Activated B cell treated with CpG ODN at 0.5 μM for 24 hours (primary cell): Measurements from ENCODE around the gene RAP1GDS1. TPM values are rescaled to one million over a fixed set of nuclear protein-coding genes. Genes with fewer than 3 reads are reported as not detected.

Experiments
- ATAC-seq: fragments of 200-7000 bp; cut with Tn5 transposase; one replicate; pipeline ENCODE4 v1.10.0; 2021; ENCODE audit warnings: low read depth, mild to moderate bottlenecking, moderate library complexity
- CTCF ChIA-PET: fragments of 350-600 bp; sonication (Branson Sonifier 250); formaldehyde crosslinking; loops from one replicate; lab custom pipeline; 2021; ENCODE audit warnings: antibody characterized with exemption; lab: Charles Lee
- POLR2A ChIA-PET: fragments of 350-600 bp; sonication (Branson Sonifier 250); formaldehyde crosslinking; loops from one replicate; lab custom pipeline; 2021; ENCODE audit warnings: antibody characterized with exemption; lab: Charles Lee
- DNase-seq: peaks from one replicate; pipeline ENCODE4 v3.0.0; 2022
- H3K27ac Mint-ChIP-seq: one replicate; pipeline ENCODE4 v1.8.0; 2020; ENCODE audit warnings: mixed read lengths
- H3K27me3 Mint-ChIP-seq: one replicate; pipeline ENCODE4 v1.8.0; 2021; ENCODE audit warnings: mixed read lengths
- H3K36me3 Mint-ChIP-seq: one replicate; pipeline ENCODE4 v1.8.0; 2021; ENCODE audit warnings: low read depth, mixed read lengths
- H3K4me1 Mint-ChIP-seq: one replicate; pipeline ENCODE4 v1.8.0; 2021; ENCODE audit warnings: mixed read lengths
- H3K4me3 Mint-ChIP-seq: one replicate; pipeline ENCODE4 v1.8.0; 2020; ENCODE audit warnings: mild to moderate bottlenecking, mixed read lengths
- H3K9me3 Mint-ChIP-seq: one replicate; pipeline ENCODE4 v1.8.0; 2020; ENCODE audit warnings: mixed read lengths
- CTCF ChIP-seq: fragments of 200-600 bp; IDR thresholded peaks from one replicate; pipeline ENCODE4 v1.8.0; 2022; ENCODE audit warnings: antibody characterized with exemption, mild to moderate bottlenecking
- intact Hi-C: fragments of 100-400 bp; cut with micrococcal nuclease; formaldehyde crosslinking; loops from one replicate; pipeline ENCODE4 v1.15.1; 2024
- total RNA-seq: library from RNA; stranded (reverse); gene quantifications from 2 replicates; pipeline ENCODE4 v1.2.3, GENCODE V29; 2022

Gene RAP1GDS1
- 51.6 and 54.6 TPM in 2 replicates for total RNA-seq

- POLR2A ChIA-PET, result interaction anchor here (0.6 to 3.2 kb wide), 31 partner anchors 10 to 1688 kb away, joined by 3 to 61 read pairs (median 5); partner anchors contain the start of genes ADH5, DAPP1, EIF4E and METAP1
- H3K27ac Mint-ChIP-seq, result peak within 1 kb of the TSS; percentile 94
- CTCF ChIA-PET, result interaction anchor here (1.0 to 1.5 kb wide), 5 partner anchors 58 to 1547 kb away, joined by 3 to 5 read pairs (median 3); partner anchors contain the start of gene STPG2
- no peaks in the 10 kb centered on the region for H3K9me3 Mint-ChIP-seq
- peaks cover 48% of the 10 kb centered on the region for H3K4me1 Mint-ChIP-seq
- DNase-seq (peak; percentile 89), ATAC-seq (peak; percentile 93)
- H3K36me3 Mint-ChIP-seq, result peaks cover 11% of the 10 kb centered on the region
- H3K27me3 Mint-ChIP-seq, result no peaks in the 10 kb centered on the region
- no peak for TF ChIP-seq CTCF
- intact Hi-C loops, result loop anchor here (1.0 to 10.0 kb wide), 11 partner anchors 28 to 1554 kb away; partner anchors contain the start of genes ADH5, DAPP1, METAP1 and STPG2
- H3K4me3 Mint-ChIP-seq, result peak within 1 kb of the TSS; percentile 95
These were observed at the start of gene RAP1GDS1 for GRCh38 chr4:98260579-98261404. TSS of gene RAP1GDS1 (plus strand) at chr4:98261384. CDS start at chr4:98261566, 182 bp downstream.

GRCh38 chr4:98222306-98222705, 38.9 kb upstream of the RAP1GDS1 start:
- Mint-ChIP-seq H3K4me1 (no peaks in the 10 kb centered on the region), H3K36me3 (no peaks in the 10 kb centered on the region), H3K9me3 (no peaks in the 10 kb centered on the region), H3K4me3 (no peak overlapping the region), H3K27me3 (no peaks in the 10 kb centered on the region), H3K27ac (no peak overlapping the region)
- TF ChIP-seq CTCF, result no peak
- DNase-seq (no peak), ATAC-seq (no peak)
- CTCF ChIA-PET, result no interaction called here
- intact Hi-C loops, result no loop called here
- POLR2A ChIA-PET, result interaction anchor here (1.0 kb wide), 1 partner anchor 38 kb away, joined by 4 read pairs; the partner anchor contains the start of gene RAP1GDS1

DNA sequence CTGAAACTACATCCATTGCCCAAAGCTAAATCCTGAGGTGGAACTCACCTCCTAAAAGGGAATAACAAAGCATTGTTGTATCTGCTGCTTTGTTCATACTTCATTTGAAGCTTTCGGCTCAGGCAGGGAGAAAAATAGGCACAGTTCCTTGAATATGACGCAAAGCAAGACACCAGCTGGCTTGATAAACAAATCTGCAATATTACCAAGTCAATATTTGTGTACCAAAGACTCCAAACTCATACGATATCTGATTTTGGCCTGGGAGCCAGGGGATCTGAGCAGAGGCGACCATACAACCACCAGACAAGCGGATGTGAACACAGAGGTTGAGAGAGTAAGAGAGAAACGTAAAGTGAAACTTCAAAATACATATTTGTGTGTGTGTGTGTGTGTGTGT, 34.8 kb upstream of the RAP1GDS1 start:
- Mint-ChIP-seq H3K27me3 (no peaks in the 10 kb centered on the region), H3K9me3 (no peaks in the 10 kb centered on the region), H3K4me1 (no peaks in the 10 kb centered on the region), H3K4me3 (no peak overlapping the region), H3K36me3 (no peaks in the 10 kb centered on the region), H3K27ac (no peak overlapping the region)
- POLR2A ChIA-PET, result no interaction called here
- no peak for ATAC-seq
- TF ChIP-seq CTCF, result no peak
- CTCF ChIA-PET, result no interaction called here
- no peak for DNase-seq
- intact Hi-C loops, result no loop called here

GRCh38 chr4:98230961-98231360, 30.2 kb upstream of the RAP1GDS1 start:
- H3K9me3 Mint-ChIP-seq, result no peaks in the 10 kb centered on the region
- no peaks in the 10 kb centered on the region for H3K36me3 Mint-ChIP-seq
- H3K27me3 Mint-ChIP-seq, result no peaks in the 10 kb centered on the region
- H3K4me1 Mint-ChIP-seq, result no peaks in the 10 kb centered on the region
- CTCF ChIA-PET, result no interaction called here
- no peak for ATAC-seq
- POLR2A ChIA-PET, result no interaction called here
- H3K27ac Mint-ChIP-seq, result no peak overlapping the region
- no peak overlapping the region for H3K4me3 Mint-ChIP-seq
- no peak for TF ChIP-seq CTCF
- intact Hi-C loops, result no loop called here
- no peak for DNase-seq

DNA sequence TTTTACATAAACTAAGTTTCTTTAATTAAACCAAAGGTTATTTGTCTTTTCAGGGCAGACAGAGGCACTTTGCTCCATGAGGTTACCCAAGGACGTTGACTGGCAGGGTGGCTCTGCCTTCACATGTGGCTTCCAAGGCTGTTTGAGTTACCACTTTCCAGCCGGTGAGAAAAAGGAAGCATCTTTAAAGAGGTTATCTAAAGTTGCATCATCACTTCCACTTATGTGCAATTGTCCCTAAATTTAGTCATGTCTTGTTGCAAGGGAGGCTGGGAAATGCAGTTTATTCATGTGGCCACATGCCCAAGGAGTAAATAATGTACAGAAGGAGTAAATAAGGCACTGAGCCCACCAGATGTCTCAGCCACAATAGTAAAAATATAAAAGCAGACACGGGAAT, 29.0 kb upstream of the RAP1GDS1 start:
- intact Hi-C loops, result no loop called here
- no peaks in the 10 kb centered on the region for H3K27me3 Mint-ChIP-seq
- H3K9me3 Mint-ChIP-seq, result no peaks in the 10 kb centered on the region
- no peak for TF ChIP-seq CTCF
- ATAC-seq, result no peak
- ChIA-PET CTCF (no interaction called here), POLR2A (no interaction called here)
- no peak for DNase-seq
- H3K4me3 Mint-ChIP-seq, result no peak overlapping the region
- no peaks in the 10 kb centered on the region for H3K36me3 Mint-ChIP-seq
- no peaks in the 10 kb centered on the region for H3K4me1 Mint-ChIP-seq
- no peak overlapping the region for H3K27ac Mint-ChIP-seq
